WTC11 (cell line): ENCODE measurements around the gene KAZN. TPM values are rescaled to one million over a fixed set of nuclear protein-coding genes. Genes with fewer than 3 reads are reported as not detected.

Experiments used
- ATAC-seq: fragments of 200-7000 bp; cut with Tn5 transposase; 2 replicates; pipeline ENCODE4 v1.10.0; 2021; ENCODE audit warnings: mild to moderate bottlenecking, moderate library complexity
- CTCF ChIA-PET: fragments of 300-600 bp; sonication (Branson Sonifier 250); formaldehyde crosslinking; loops from one replicate; lab custom pipeline; 2021; ENCODE audit warnings: antibody characterized with exemption; lab: Charles Lee
- POLR2A ChIA-PET: fragments of 350-600 bp; sonication (Branson Sonifier 250); formaldehyde crosslinking; loops from one replicate; lab custom pipeline; 2021; ENCODE audit warnings: antibody characterized with exemption; lab: Charles Lee
- DNase-seq: peaks from one replicate; pipeline ENCODE4 v3.0.0; 2021; ENCODE audit warnings: low spot score
- H3K27ac Mint-ChIP-seq: 2 replicates; pipeline ENCODE4 v1.8.0; 2021; ENCODE audit warnings: mixed read lengths
- H3K27me3 Mint-ChIP-seq: 2 replicates; pipeline ENCODE4 v1.8.0; 2021; ENCODE audit warnings: low read depth, mild to moderate bottlenecking, moderate library complexity, mixed read lengths
- H3K36me3 Mint-ChIP-seq: 2 replicates; pipeline ENCODE4 v1.8.0; 2021; ENCODE audit warnings: mixed read lengths
- H3K4me1 Mint-ChIP-seq: 2 replicates; pipeline ENCODE4 v1.8.0; 2022; ENCODE audit warnings: mixed read lengths
- H3K4me3 Mint-ChIP-seq: 2 replicates; pipeline ENCODE4 v1.8.0; 2021; ENCODE audit warnings: mild to moderate bottlenecking, moderate library complexity, mixed read lengths
- H3K9me3 Mint-ChIP-seq: 2 replicates; pipeline ENCODE4 v1.8.0; 2021; ENCODE audit warnings: mixed read lengths
- ELF4 ChIP-seq: sonication (generic); formaldehyde crosslinking; IDR thresholded peaks from 2 replicates; pipeline ENCODE4 v1.8.1; 2022; ENCODE audit warnings: low read depth, mild to moderate bottlenecking, moderate library complexity, missing genetic modification reagents
- JUN ChIP-seq: sonication (generic); formaldehyde crosslinking; IDR thresholded peaks from 2 replicates; pipeline ENCODE4 v1.8.0; 2023; ENCODE audit warnings: mild to moderate bottlenecking, missing genetic modification reagents
- MYBL2 ChIP-seq: sonication (generic); formaldehyde crosslinking; IDR thresholded peaks from 2 replicates; pipeline ENCODE4 v1.8.1; 2023; ENCODE audit warnings: mild to moderate bottlenecking, moderate library complexity, missing genetic modification reagents
- NFE2L1 ChIP-seq: sonication (generic); formaldehyde crosslinking; IDR thresholded peaks from 2 replicates; pipeline ENCODE4 v1.8.1; 2023; ENCODE audit warnings: missing genetic modification reagents
- RELA ChIP-seq: sonication (generic); formaldehyde crosslinking; IDR thresholded peaks from 2 replicates; pipeline ENCODE4 v1.8.1; 2022; ENCODE audit warnings: missing genetic modification reagents, mild to moderate bottlenecking, borderline replicate concordance
- SMAD3 ChIP-seq: sonication (generic); formaldehyde crosslinking; IDR thresholded peaks from 2 replicates; pipeline ENCODE4 v1.8.0; 2022; ENCODE audit warnings: missing genetic modification reagents, mild to moderate bottlenecking, borderline replicate concordance
- SOX15 ChIP-seq: fragments of 250-450 bp; sonication (Bioruptor Pico); IDR thresholded peaks from 2 replicates; pipeline ENCODE4 v1.9.0; 2021; ENCODE audit warnings: mild to moderate bottlenecking
- SP1 ChIP-seq: sonication (generic); formaldehyde crosslinking; conservative IDR thresholded peaks from 2 replicates; pipeline ENCODE4 v1.8.1; 2022; ENCODE audit warnings: missing genetic modification reagents
- TCF7 ChIP-seq: sonication (generic); formaldehyde crosslinking; IDR thresholded peaks from 2 replicates; pipeline ENCODE4 v1.8.0; 2022; ENCODE audit warnings: mild to moderate bottlenecking, low read depth, missing genetic modification reagents, moderate library complexity
- TEAD1 ChIP-seq: sonication (generic); formaldehyde crosslinking; IDR thresholded peaks from 2 replicates; pipeline ENCODE4 v1.8.0; 2022; ENCODE audit warnings: mild to moderate bottlenecking, missing genetic modification reagents
- TEAD4 ChIP-seq: sonication (generic); formaldehyde crosslinking; IDR thresholded peaks from 2 replicates; pipeline ENCODE4 v1.8.0; 2022; ENCODE audit warnings: mild to moderate bottlenecking, missing genetic modification reagents
- TP53 ChIP-seq: sonication (generic); formaldehyde crosslinking; IDR thresholded peaks from 2 replicates; pipeline ENCODE4 v1.8.1; 2023; ENCODE audit warnings: mild to moderate bottlenecking, missing genetic modification reagents
- ZNF121 ChIP-seq: sonication (generic); formaldehyde crosslinking; IDR thresholded peaks from 2 replicates; pipeline ENCODE4 v1.8.0; 2023; ENCODE audit warnings: missing genetic modification reagents
- ZNF423 ChIP-seq: fragments of 250-450 bp; sonication (Bioruptor Pico); IDR thresholded peaks from 2 replicates; pipeline ENCODE4 v2.1.2; 2022; ENCODE audit warnings: mild to moderate bottlenecking, moderate library complexity
- total RNA-seq: library from RNA; stranded (reverse); gene quantifications from 3 replicates; pipeline ENCODE4 v1.2.3, GENCODE V29; 2021
- TF ChIP-seq, protein P1 (sequence below): fragments of 250-450 bp; sonication (Bioruptor Pico); conservative IDR thresholded peaks from 2 replicates; pipeline ENCODE4 v1.9.0; 2021; ENCODE audit warnings: mild to moderate bottlenecking
- TF ChIP-seq, protein P2 (sequence below): sonication (generic); formaldehyde crosslinking; IDR thresholded peaks from 2 replicates; pipeline ENCODE4 v1.8.1; 2022; ENCODE audit warnings: low read depth, missing genetic modification reagents, borderline replicate concordance
- TF ChIP-seq, protein P3 (sequence below): sonication (generic); formaldehyde crosslinking; IDR thresholded peaks from 2 replicates; pipeline ENCODE4 v1.8.1; 2022; ENCODE audit warnings: low read depth, mild to moderate bottlenecking, moderate library complexity, missing genetic modification reagents, borderline replicate concordance
- TF ChIP-seq, protein P4 (sequence below): sonication (generic); formaldehyde crosslinking; IDR thresholded peaks from 2 replicates; pipeline ENCODE4 v1.8.0; 2022; ENCODE audit warnings: mild to moderate bottlenecking, missing genetic modification reagents
- TF ChIP-seq, protein P5 (sequence below): sonication (generic); formaldehyde crosslinking; IDR thresholded peaks from 2 replicates; pipeline ENCODE4 v1.8.0; 2022; ENCODE audit warnings: mild to moderate bottlenecking, missing genetic modification reagents
- TF ChIP-seq, protein P6 (sequence below): sonication (generic); formaldehyde crosslinking; IDR thresholded peaks from 2 replicates; pipeline ENCODE4 v1.8.1; 2022; ENCODE audit warnings: mild to moderate bottlenecking, missing genetic modification reagents, moderate library complexity, borderline replicate concordance
- TF ChIP-seq, protein P7 (sequence below): sonication (generic); formaldehyde crosslinking; IDR thresholded peaks from 2 replicates; pipeline ENCODE4 v1.8.1; 2022; ENCODE audit warnings: mild to moderate bottlenecking, moderate library complexity, missing genetic modification reagents
- TF ChIP-seq, protein P8 (sequence below): sonication (generic); formaldehyde crosslinking; IDR thresholded peaks from 2 replicates; pipeline ENCODE4 v1.8.0; 2023; ENCODE audit warnings: missing genetic modification reagents

KAZN gene
- total RNA-seq, 1 experiment from 2014 or later = 19.9 TPM

DNA sequence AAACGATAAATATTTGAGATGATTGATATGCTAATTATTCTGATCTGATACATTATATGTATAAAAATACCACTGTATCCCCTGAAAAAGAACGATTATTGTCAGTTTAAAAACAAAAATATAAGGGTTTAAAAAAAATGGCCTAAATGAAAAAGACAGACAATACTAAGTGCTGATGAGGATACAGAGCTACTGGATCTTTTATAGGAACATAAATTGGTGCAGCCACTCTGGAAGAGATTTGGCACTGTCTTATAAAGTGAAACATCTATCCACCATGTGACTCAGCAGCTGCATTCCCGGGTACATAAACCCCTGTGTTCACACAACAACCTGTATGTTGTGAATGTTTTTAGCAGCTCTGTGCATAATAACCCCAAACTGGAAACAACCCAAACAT, 44.2 kb downstream of the KAZN start:
- Mint-ChIP-seq H3K4me3 (no peak overlapping the region), H3K27me3 (0 out of 2 replicates have a peak, but pooled peaks cover 4% of the 10 kb centered on the region), H3K27ac (no peak overlapping the region), H3K4me1 (peaks cover 9% of the 10 kb centered on the region), H3K36me3 (peaks cover 14% of the 10 kb centered on the region), H3K9me3 (peaks cover 22% of the 10 kb centered on the region)
- DNase-seq = no peak
- CTCF ChIA-PET = no interaction called here
- POLR2A ChIA-PET = no interaction called here
- TF ChIP-seq ZNF423 (no peak), TCF7 (CRISPR knock-in tag) (no peak), JUN (no peak), NFE2L1 (CRISPR knock-in tag) (no peak), SMAD3 (no peak), RELA (no peak), TEAD1 (no peak), ZNF121 (no peak), SOX15 (CRISPR knock-in tag) (no peak), TP53 (CRISPR knock-in tag) (no peak), SP1 (no peak)
- TF ChIP-seq, protein P1, sequence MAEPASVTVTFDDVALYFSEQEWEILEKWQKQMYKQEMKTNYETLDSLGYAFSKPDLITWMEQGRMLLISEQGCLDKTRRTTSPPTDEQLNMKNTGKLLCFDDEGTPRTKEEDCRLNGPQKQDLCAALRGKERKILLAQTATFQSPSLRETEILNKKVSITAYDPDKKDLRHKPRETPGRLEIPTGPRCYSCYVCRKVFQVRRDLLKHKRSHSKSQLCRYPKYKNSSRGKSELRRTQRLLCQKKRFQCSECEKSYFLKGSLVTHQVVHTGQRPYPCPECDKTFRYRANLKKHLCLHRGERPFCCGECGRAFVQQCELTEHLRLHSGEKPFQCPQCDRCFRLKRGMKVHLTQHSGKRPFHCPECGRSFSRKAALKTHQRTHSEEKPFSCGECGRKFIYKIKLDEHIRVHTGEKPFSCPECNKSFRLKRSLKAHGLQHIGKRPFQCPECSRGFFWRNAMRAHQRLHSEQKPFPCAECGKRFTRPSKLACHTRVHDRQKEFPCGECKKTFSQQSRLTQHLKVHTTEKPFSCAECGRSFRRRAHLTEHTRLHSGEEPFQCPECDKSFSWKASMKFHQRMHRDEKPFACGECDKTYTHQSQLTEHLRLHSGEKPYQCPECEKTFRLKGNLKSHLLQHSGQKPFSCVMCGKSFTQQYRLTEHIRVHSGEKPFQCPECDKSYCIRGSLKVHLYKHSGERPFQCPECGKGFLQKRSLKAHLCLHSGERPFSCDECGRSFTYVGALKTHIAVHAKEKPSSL = no peak
- TF ChIP-seq, protein P2, sequence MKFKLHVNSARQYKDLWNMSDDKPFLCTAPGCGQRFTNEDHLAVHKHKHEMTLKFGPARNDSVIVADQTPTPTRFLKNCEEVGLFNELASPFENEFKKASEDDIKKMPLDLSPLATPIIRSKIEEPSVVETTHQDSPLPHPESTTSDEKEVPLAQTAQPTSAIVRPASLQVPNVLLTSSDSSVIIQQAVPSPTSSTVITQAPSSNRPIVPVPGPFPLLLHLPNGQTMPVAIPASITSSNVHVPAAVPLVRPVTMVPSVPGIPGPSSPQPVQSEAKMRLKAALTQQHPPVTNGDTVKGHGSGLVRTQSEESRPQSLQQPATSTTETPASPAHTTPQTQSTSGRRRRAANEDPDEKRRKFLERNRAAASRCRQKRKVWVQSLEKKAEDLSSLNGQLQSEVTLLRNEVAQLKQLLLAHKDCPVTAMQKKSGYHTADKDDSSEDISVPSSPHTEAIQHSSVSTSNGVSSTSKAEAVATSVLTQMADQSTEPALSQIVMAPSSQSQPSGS (CRISPR knock-in tag) = no peak
- TF ChIP-seq, protein P3, sequence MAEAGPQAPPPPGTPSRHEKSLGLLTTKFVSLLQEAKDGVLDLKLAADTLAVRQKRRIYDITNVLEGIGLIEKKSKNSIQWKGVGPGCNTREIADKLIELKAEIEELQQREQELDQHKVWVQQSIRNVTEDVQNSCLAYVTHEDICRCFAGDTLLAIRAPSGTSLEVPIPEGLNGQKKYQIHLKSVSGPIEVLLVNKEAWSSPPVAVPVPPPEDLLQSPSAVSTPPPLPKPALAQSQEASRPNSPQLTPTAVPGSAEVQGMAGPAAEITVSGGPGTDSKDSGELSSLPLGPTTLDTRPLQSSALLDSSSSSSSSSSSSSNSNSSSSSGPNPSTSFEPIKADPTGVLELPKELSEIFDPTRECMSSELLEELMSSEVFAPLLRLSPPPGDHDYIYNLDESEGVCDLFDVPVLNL (CRISPR knock-in tag) = no peak
- TF ChIP-seq, protein P4, sequence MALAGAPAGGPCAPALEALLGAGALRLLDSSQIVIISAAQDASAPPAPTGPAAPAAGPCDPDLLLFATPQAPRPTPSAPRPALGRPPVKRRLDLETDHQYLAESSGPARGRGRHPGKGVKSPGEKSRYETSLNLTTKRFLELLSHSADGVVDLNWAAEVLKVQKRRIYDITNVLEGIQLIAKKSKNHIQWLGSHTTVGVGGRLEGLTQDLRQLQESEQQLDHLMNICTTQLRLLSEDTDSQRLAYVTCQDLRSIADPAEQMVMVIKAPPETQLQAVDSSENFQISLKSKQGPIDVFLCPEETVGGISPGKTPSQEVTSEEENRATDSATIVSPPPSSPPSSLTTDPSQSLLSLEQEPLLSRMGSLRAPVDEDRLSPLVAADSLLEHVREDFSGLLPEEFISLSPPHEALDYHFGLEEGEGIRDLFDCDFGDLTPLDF (CRISPR knock-in tag) = no peak
- TF ChIP-seq, protein P5, sequence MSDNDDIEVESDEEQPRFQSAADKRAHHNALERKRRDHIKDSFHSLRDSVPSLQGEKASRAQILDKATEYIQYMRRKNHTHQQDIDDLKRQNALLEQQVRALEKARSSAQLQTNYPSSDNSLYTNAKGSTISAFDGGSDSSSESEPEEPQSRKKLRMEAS (CRISPR knock-in tag) = no peak
- TF ChIP-seq, protein P6, sequence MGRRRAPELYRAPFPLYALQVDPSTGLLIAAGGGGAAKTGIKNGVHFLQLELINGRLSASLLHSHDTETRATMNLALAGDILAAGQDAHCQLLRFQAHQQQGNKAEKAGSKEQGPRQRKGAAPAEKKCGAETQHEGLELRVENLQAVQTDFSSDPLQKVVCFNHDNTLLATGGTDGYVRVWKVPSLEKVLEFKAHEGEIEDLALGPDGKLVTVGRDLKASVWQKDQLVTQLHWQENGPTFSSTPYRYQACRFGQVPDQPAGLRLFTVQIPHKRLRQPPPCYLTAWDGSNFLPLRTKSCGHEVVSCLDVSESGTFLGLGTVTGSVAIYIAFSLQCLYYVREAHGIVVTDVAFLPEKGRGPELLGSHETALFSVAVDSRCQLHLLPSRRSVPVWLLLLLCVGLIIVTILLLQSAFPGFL (CRISPR knock-in tag) = no peak
- ATAC-seq = no peak

DNA sequence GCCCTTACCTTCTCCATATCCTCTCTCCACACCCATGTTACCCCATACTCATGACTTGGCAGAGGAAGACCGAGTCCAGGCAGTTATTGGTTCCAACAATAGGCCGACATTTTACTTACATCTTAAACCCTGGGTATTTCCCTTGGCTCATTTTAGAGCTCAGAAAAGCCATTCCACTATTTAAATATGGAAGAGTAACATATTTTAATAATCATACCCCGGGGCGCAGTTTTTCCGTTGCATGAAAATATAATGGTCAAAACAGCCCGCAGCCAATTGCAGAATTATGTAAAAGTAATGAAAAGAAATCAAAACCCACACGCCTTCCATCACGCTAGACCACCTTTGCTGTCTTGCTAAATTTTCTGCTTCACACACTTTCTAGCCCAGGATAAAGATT, 48.5 kb downstream of the KAZN start:
- peaks cover 14% of the 10 kb centered on the region for H3K36me3 Mint-ChIP-seq
- H3K9me3 Mint-ChIP-seq = peaks cover 22% of the 10 kb centered on the region
- POLR2A ChIA-PET = no interaction called here
- H3K27ac Mint-ChIP-seq = no peak overlapping the region
- CTCF ChIA-PET = no interaction called here
- DNase-seq (no peak), ATAC-seq (no peak)
- no peak overlapping the region for H3K4me3 Mint-ChIP-seq
- H3K27me3 Mint-ChIP-seq = 0 out of 2 replicates have a peak, but pooled peaks cover 4% of the 10 kb centered on the region
- H3K4me1 Mint-ChIP-seq = peaks cover 16% of the 10 kb centered on the region
- TF ChIP-seq ELF4 (no peak), MYBL2 (CRISPR knock-in tag) (no peak), TEAD4 (CRISPR knock-in tag) (no peak)
- TF ChIP-seq, protein P7, sequence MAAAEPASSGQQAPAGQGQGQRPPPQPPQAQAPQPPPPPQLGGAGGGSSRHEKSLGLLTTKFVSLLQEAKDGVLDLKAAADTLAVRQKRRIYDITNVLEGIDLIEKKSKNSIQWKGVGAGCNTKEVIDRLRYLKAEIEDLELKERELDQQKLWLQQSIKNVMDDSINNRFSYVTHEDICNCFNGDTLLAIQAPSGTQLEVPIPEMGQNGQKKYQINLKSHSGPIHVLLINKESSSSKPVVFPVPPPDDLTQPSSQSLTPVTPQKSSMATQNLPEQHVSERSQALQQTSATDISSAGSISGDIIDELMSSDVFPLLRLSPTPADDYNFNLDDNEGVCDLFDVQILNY (CRISPR knock-in tag) = no peak
- TF ChIP-seq, protein P8, sequence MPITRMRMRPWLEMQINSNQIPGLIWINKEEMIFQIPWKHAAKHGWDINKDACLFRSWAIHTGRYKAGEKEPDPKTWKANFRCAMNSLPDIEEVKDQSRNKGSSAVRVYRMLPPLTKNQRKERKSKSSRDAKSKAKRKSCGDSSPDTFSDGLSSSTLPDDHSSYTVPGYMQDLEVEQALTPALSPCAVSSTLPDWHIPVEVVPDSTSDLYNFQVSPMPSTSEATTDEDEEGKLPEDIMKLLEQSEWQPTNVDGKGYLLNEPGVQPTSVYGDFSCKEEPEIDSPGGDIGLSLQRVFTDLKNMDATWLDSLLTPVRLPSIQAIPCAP = no peak
- TF ChIP-seq, protein P2 (CRISPR knock-in tag) = no peak
